Subcutaneous abdominal adipose tissue (tissue), 5 donors: Measurements from ENCODE around the gene C3orf22.
"Not testable (repeated sequence)": the region's sequence is repeated elsewhere in the genome, so short reads cannot be mapped to it uniquely, and the experiment has no call there.

Experiments
- H3K27ac ChIP-seq: one replicate; pipeline ENCODE4 v1.7.0; 2013; ENCODE audit warnings: low read depth, mild to moderate bottlenecking, inconsistent platforms, low read length, moderate library complexity
- H3K27me3 ChIP-seq, 5 donors: one replicate each; pipeline ENCODE4 v1.7.0; 2013; ENCODE audit warnings: low read length in 5 of 5, inconsistent platforms in 1 of 5; ENCODE audit not compliant: control insufficient read depth in 5 of 5, insufficient read depth in 4 of 5
- H3K36me3 ChIP-seq, 5 donors: one replicate each; pipeline ENCODE4 v1.7.0; 2013; ENCODE audit warnings: low read length in 5 of 5; ENCODE audit not compliant: control insufficient read depth in 5 of 5, insufficient read depth in 5 of 5
- H3K4me1 ChIP-seq, 5 donors: one replicate each; pipeline ENCODE4 v1.7.0; 2013; ENCODE audit warnings: low read length in 5 of 5, mild to moderate bottlenecking in 3 of 5, moderate library complexity in 1 of 5; ENCODE audit not compliant: control insufficient read depth in 5 of 5, insufficient read depth in 5 of 5
- H3K4me3 ChIP-seq, 5 donors: one replicate each; pipeline ENCODE4 v1.7.0; 2013; ENCODE audit warnings: low read length in 5 of 5, low read depth in 1 of 5
- H3K9ac ChIP-seq, 5 donors: one replicate each; pipeline ENCODE4 v1.7.0; 2013; ENCODE audit warnings: low read length in 5 of 5, mild to moderate bottlenecking in 4 of 5, moderate library complexity in 3 of 5
- H3K9me3 ChIP-seq, 5 donors: one replicate each; pipeline ENCODE4 v1.7.0; 2013; ENCODE audit warnings: low read length in 5 of 5; ENCODE audit not compliant: control insufficient read depth in 5 of 5
- donor health status: healthy.
- donor health status: healthy.
- donor health status: healthy.
- donor health status: healthy.
- donor health status: healthy.

Gene C3orf22

DNA sequence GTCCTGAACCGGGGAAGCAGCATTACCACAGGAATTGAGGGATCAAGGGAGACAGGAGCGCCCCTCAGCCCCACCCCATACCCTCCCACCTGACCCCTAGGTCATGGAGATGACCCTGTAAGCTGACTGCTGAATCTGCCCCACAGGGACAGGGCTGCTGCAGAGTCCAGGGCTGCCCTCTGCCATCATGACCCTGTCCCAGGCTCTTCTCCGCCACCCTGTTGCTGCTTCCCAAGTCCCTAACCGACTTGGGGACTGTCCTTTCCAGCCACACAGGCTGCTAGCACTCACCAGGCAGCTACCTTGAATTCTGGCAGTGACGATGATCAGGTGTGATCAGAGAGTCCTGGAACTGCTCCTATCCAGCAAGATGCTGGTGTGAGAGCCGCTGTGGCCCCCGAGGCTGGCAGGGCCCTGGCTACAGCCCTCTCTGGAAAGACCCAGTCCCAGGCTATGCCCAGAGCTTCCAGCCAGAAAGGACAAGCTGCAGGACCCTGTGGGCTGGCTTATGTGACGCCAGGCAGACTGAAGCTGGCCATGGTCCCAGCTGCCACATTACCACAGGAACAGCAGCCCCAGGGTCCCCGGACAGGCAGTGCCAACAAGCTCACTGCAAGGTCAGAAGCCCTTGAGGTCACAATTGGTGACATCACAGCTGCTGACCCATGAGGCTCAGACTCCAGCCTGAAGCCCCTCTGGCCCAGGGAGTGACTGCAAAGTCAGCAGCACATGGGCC lies at the start of gene C3orf22:
Gene C3orf22 (minus strand): TSS at position 597 of the 736 bp plus-strand sequence. CDS start 5,542 bp downstream, outside the sequence.
- H3K9ac ChIP-seq = no peak within 1 kb of the TSS
- H3K27ac ChIP-seq = no peak within 1 kb of the TSS
- H3K4me3 ChIP-seq = no peak within 1 kb of the TSS
- H3K9me3 ChIP-seq = peaks cover 0 to 9% (median 6%) of the 10 kb centered on the region in 5 donors
- H3K36me3 ChIP-seq = no peaks in the 10 kb centered on the region
- peaks cover 0 to 3% (median 0%) of the 10 kb centered on the region in 5 donors for H3K27me3 ChIP-seq
- H3K4me1 ChIP-seq = no peaks in the 10 kb centered on the region

DNA sequence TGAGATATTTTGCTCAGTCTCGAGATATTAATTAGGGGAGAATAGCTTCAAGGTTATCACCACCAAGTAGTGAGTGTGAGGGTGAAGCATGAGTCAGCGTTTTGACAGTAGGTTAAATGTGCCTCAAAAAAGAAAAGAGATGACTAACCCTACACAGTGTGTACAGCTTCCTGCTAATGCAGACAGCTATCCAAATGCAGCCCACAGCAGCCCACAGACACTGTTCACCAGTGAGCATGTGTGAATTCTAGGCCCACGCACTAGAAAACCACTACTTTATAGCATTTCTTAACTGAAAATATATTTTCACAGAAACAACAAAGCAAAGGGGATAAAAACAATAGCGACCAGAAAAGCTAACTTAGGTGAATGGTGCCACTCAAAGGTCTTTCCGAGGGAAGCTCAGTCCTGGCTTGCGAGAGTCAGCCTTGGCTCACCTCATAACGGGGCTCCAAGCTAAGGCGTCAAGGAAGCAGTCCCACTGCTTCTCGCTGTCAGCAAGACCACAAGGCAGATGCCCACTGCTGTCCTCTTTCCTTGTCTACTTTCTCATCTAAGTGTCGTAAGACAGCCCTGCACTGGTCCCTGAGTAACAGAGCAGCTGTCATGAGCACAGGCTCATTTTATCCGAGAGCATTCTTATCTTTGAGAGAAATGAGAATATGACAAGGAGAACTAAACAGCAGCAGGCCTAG lies 48.6 kb upstream of the C3orf22 start:
- H3K4me1 ChIP-seq = peaks cover 0 to 9% (median 3%) of the 10 kb centered on the region in 5 donors
- H3K36me3 ChIP-seq = peaks cover 9 to 50% (median 44%) of the 10 kb centered on the region in 5 donors
- H3K27ac ChIP-seq = no peak overlapping the region
- no peaks in the 10 kb centered on the region for H3K27me3 ChIP-seq
- no peaks in the 10 kb centered on the region for H3K9me3 ChIP-seq
- no peak overlapping the region for H3K4me3 ChIP-seq
- H3K9ac ChIP-seq = no peak overlapping the region

- Histone ChIP-seq H3K27me3 (no peaks in the 10 kb centered on the region), H3K27ac (no peak overlapping the region), H3K9ac (no peak overlapping the region), H3K36me3 (peaks cover 9 to 44% (median 38%) of the 10 kb centered on the region in 5 donors), H3K9me3 (no peaks in the 10 kb centered on the region), H3K4me3 (no peak overlapping the region), H3K4me1 (peaks cover 0 to 9% (median 3%) of the 10 kb centered on the region in 5 donors)
Observed at GRCh38 chr3:126606001-126606400, 47.3 kb upstream of the C3orf22 start.

GRCh38 chr3:126604691-126605090 lies 46.0 kb upstream of the C3orf22 start:
- Histone ChIP-seq H3K9ac (no peak overlapping the region), H3K4me3 (no peak overlapping the region), H3K4me1 (peaks cover 0 to 9% (median 3%) of the 10 kb centered on the region in 5 donors), H3K9me3 (no peaks in the 10 kb centered on the region), H3K27ac (no peak overlapping the region), H3K36me3 (peaks cover 4 to 34% (median 25%) of the 10 kb centered on the region in 5 donors), H3K27me3 (no peaks in the 10 kb centered on the region)

DNA sequence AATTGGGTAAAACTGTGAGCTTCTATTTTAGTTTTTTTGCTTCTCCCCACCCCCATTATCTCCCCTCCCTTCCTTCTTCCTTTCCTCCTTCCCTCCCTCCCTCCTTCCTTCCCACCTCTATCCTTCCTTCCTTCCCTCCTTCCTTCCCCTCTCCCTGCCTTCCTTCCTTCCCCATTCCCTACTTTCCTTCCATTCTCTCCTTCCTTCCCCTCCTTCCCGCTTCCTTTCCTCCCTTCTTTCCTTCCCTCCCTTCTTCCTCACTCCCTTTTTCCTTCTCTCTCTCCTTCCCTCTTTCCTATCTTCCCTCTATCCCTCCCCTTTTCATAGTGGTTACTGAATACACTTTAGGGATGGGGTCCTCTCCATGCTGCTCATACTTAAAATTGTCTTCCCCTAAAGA lies 40.4 kb upstream of the C3orf22 start:
- no peak overlapping the region for H3K9ac ChIP-seq
- no peaks in the 10 kb centered on the region for H3K27me3 ChIP-seq
- no peaks in the 10 kb centered on the region for H3K36me3 ChIP-seq
- H3K9me3 ChIP-seq = no peaks in the 10 kb centered on the region
- H3K27ac ChIP-seq = no peak overlapping the region
- no peaks in the 10 kb centered on the region for H3K4me1 ChIP-seq
- H3K4me3 ChIP-seq = no peak overlapping the region

- H3K4me3 ChIP-seq, H3K4me1 ChIP-seq, H3K36me3 ChIP-seq, H3K9ac ChIP-seq, H3K27me3 ChIP-seq, H3K27ac ChIP-seq, H3K9me3 ChIP-seq: not testable (repeated sequence)
Observed at GRCh38 chr3:126595479-126595878, 36.7 kb upstream of the C3orf22 start.

DNA sequence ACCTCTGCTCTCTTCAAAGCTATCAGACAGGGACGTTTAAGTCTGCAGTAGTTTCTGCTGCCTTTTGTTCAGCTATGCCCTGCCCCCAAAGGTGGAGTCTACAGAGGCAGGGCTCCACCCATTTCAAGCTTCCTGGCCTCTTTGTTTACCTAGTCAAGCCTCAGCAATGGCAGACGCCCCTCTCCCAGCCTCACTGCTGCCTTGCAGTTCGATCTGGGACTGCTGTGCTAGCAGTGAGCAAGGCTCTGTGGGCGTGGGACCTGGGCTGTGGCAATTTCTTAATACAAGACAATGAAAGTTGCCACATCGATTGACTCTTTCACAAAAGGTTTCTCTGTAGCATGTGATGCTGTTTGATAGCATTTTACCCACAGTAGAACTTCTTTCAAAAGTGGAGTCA lies 32.8 kb upstream of the C3orf22 start:
- not testable (repeated sequence) for H3K36me3 ChIP-seq, H3K9me3 ChIP-seq, H3K27me3 ChIP-seq, H3K27ac ChIP-seq, H3K4me1 ChIP-seq, H3K4me3 ChIP-seq, H3K9ac ChIP-seq

DNA sequence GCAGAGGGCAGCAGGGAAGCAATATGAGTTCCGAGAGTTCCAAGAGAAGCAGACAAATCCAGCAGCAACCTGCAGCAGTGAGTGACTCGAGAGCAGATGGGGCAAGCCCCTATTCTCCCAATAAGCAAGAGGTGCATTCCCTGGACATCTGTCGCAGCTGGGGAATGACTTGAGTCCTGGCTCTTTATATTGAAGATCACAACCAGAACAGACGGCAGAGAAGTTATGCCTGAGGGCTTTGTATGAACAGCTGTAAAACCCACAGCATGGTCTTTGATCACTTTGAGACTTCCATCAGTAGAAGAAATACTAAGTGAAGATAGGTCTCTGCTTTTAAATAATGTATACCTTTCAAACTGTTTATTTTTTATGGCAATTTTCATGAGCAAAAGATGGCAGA lies 23.6 kb upstream of the C3orf22 start:
- no peak overlapping the region for H3K9ac ChIP-seq
- peaks cover 0 to 9% (median 4%) of the 10 kb centered on the region in 5 donors for H3K9me3 ChIP-seq
- no peaks in the 10 kb centered on the region for H3K27me3 ChIP-seq

GRCh38 chr3:126581569-126581968 lies 22.8 kb upstream of the C3orf22 start:
- peaks cover 0 to 9% (median 4%) of the 10 kb centered on the region in 5 donors for H3K9me3 ChIP-seq
- no peak overlapping the region for H3K9ac ChIP-seq
- H3K4me1 ChIP-seq = no peaks in the 10 kb centered on the region
- H3K27me3 ChIP-seq = no peaks in the 10 kb centered on the region
- no peak overlapping the region for H3K27ac ChIP-seq
- H3K4me3 ChIP-seq = no peak overlapping the region
- H3K36me3 ChIP-seq = no peaks in the 10 kb centered on the region

More for the DNA sequence above, 23.6 kb upstream of the C3orf22 start:
- no peaks in the 10 kb centered on the region for H3K4me1 ChIP-seq
- no peak overlapping the region for H3K4me3 ChIP-seq
- no peak overlapping the region for H3K27ac ChIP-seq
- H3K36me3 ChIP-seq = no peaks in the 10 kb centered on the region

DNA sequence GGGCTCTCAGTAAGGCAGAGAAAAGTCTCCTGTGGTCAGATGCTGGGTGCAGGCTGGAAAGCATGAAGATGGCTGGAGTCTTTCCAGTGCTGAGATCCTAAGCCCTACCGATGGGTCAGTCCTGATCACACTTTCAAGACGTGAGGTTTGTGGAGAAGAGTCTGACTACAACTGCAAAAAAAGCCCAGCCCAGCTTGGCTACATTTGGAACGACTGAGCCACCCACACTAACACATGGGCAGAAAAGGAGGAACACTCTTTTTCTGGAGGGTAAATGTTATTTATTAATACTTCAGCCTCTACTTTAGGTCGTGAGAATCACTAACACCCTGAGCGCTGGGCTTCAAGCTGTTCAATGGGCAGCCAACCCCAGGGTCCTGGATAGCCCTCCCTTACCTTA lies 22.0 kb upstream of the C3orf22 start:
- H3K4me1 ChIP-seq = no peaks in the 10 kb centered on the region
- no peak overlapping the region for H3K27ac ChIP-seq
- no peak overlapping the region for H3K4me3 ChIP-seq
- no peak overlapping the region for H3K9ac ChIP-seq
- peaks cover 0 to 9% (median 4%) of the 10 kb centered on the region in 5 donors for H3K9me3 ChIP-seq
- no peaks in the 10 kb centered on the region for H3K36me3 ChIP-seq
- no peaks in the 10 kb centered on the region for H3K27me3 ChIP-seq
